HG02759 (cell line): Measurements from ENCODE around the gene GRIK4.

Experiments
- ATAC-seq: cut with Tn5 transposase; IDR thresholded peaks from one replicate; pipeline ENCODE4 v1.9.1; 2021; ENCODE audit warnings: mild to moderate bottlenecking, moderate library complexity; ENCODE audit not compliant: unreplicated experiment

The GRIK4 gene

GRCh38 chr11:120867988-120868387 is 356.4 kb downstream of the GRIK4 start:
- ATAC-seq, result no peak

- no peak for ATAC-seq
Measured at GRCh38 chr11:120869097-120869496, 357.5 kb downstream of the GRIK4 start.

DNA sequence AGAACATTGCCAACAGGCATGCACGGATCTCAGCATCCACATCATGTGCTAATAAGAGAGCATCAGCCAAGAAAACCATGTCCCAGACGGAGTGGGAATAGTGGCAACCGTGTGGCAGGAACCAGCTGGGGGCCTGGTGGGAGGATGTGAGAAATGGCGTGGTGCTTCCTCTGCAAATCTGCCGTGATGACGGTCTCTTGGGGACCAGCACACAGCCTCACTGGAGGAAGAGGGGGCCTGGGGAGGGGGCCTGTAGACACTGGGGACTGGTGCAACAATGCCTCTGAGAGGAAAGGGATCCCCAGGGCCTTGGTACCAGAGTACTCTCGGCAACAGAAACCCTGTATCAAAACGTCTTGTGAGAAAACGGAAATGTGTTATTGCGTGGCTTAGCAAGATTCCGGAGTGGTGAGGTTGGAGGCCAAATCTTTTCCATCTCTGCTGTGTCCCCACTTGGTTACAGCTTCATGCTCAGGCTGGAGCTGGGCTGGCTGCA is 358.0 kb downstream of the GRIK4 start:
- ATAC-seq, result peak; percentile 39

DNA sequence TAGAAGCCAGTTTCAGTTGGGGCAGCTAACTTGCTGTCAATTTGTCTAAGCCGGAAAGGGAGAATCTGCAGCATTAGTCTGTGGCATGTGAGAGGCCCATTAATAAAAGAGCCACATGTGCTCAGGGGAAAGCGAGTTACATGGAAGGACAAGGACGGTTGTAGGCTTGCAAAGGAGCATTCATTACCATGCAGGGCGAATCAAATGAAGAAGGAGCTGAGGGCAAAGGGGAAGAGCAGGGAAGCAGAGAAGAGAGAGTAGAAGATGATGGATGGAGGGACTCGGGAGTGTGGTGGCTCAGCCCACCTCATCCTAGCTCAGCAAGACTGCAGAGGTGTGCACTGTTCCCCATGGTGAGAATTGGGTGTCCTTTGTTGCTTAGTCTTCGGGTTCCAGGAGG is 359.6 kb downstream of the GRIK4 start:
- no peak for ATAC-seq

GRCh38 chr11:120871924-120872323 is 360.4 kb downstream of the GRIK4 start:
- ATAC-seq, result no peak

DNA sequence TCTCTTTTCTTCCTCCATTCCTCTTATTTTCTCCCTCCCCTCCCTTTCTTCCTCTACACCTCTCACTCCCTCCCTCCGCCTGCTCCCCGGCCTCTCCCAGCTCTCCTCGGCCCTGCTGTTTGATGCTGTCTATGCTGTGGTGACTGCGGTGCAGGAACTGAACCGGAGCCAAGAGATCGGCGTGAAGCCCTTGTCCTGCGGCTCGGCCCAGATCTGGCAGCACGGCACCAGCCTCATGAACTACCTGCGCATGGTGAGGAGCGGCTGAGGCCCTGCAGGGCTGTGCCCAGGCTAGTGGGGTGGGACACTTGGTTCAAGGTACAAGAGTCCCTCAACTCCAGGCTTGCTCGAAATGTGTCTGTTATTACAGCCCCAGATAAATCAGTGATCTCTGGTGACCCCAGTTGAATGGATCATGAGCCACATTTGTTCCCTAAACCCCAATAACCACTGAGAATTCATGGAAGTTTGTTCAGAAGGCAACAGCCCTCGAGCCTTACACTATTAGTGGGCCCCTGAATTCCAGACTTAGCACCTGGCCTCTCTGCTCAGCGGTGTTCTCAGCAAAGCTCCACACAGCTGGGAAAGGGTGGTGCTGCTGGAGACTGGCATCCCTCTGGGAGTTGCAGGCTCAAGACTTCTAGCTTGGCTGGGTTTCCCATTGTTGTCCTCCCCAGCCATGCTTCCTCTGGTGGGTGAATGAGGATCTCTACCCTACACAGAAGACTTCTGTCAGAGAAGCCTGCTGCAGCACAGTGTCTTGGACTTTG is 362.6 kb downstream of the GRIK4 start:
- no peak for ATAC-seq

- no peak for ATAC-seq
Measured at GRCh38 chr11:120875986-120876385, 364.4 kb downstream of the GRIK4 start.

- ATAC-seq, result no peak
Measured at GRCh38 chr11:120877746-120878365, 366.3 kb downstream of the GRIK4 start.

- no peak for ATAC-seq
Measured at GRCh38 chr11:120878781-120879180, 367.2 kb downstream of the GRIK4 start.

DNA sequence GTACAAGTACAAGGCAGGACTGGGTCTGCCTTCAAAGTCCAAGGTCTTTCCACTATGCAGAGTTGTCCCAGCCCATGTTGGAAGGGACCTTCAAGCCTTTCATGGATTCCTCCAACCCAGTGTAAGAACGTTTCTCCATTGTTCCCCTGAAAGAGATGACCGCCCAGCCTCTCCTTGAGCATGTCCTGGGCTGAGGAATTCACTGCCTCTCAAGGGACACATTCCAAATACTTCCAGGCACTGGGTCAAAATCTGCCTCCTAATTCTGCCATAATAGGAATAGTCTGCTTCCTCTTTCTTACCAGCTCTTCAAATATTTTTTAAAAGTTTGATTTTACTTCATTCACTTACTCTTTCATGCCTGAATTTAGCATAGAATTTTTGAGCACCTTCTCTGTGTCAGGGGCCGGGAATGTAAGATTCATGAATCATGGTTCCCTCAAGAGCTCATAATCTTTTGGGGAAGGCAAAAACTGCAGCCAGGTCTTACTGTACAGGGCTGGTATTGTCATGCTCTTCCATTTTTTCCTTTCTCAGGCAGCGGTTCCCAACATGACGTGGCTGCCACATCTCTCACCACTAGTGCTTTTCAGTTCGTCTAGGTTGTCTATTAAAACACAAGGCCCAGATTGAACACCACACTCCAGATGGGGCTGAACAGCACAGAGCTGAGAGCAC is 369.1 kb downstream of the GRIK4 start:
- no peak for ATAC-seq

DNA sequence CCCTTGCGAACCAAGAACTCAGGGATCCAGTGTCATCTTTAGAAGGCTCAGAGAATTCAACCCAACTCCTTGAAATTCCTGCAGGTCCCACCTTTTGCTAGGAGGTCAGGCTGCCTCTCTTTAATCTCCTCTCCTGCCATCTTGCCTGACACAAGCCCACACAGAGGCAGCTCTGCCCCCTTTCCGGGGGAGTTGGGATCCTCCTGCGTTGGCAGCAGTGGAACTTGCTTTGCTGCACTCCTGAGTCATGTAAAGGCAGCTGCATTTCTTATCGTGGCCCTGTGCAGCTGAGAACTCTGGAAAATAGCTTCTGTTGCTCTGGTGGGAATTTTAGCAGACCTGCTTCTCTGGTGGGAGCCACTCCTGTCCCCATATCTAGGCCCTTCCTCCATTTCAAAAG is 370.0 kb downstream of the GRIK4 start:
- no peak for ATAC-seq

DNA sequence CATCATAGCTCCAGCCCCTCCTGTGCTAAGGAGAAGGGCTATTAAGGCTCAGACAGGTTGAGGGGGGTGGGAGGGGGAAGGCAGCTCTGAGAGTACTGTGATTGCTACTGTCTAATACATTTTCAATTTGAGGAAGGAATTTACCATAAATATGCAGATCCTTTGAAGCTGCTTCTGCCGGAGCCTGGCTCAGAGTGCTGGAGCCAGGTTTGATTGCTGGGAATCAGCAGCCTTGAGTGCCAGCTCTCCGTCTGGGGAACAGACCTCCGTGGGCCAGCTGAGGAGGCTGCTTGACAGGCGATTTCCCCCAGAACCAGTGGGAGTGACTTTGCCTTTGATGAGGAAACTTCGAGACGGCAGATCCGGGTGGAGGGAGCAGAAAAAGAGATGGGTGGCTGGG is 370.6 kb downstream of the GRIK4 start:
- no peak for ATAC-seq

DNA sequence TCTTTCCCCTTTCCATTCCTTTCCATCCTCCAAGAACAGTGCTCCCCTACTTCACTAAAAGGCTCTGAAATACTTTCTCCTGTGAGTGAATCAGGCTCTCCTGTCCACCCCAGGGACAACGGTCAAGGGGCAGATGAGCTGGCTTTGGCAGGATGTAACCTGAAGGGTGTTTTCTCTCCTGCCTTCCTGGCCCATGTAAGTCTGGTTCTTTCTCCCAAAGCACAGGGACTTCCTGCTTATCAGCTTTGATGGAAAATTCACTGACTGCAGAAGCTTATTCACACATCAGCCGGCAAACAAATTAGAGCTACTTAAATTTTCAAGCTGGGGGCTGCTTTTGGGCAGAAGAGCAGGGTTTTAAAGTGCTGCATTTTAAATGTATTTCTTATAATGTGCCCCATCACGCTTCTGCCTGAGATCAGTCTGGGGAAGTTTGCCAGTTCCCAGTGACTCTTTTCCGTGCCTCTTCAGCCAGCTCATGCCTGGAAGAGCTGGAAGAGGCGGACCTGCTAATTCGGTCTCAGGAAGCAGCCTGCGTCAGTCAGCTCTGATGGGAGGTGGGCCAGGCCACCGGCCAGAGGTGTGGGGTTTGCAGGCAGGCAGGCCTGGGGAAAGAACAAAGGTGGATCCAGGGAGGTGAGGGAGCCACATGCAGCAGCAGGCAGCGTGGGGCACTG is 372.0 kb downstream of the GRIK4 start:
- ATAC-seq, result no peak

DNA sequence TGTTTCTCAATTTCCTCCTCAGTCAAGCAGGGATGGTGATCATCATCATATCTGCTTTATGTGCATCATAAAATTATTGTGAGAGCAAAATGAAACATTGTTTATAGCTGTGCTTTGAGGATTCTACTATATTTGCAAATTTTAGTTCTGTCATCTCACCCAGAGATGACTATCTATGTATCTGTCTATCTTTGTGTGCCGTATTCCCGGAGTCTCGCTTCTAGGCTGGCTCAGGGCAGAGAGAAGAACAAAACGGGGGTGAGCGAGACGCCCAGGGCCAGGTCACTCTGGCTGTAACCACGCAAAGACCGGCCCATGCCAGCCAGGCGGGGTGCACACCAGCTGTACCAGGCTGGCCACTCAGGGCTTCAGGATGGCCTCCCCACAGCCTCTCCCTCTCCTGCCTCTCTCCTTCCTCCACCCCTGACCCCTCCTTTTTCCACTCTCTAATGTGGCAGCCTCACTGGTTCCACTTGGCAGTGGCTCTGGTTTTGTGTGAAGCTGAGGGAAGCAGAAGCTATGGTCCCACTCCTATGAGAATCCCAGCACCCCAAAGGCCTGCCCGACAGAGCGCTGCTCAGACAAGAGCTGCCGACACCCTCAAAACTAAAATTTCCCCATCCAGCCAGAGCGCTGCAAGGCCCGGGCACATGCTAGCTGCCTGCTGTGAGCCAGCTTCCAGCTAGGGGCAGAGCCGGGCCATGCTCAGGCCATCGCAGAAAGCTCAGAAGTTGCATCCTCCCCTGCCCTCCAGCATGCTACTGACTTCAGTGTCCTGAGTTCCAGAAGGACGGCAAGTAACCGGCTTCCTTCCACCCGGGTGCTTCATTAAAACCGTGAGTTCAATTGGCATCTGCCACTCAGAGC is 372.8 kb downstream of the GRIK4 start:
- no peak for ATAC-seq

- ATAC-seq, result no peak
Measured at GRCh38 chr11:120890609-120891320, 379.2 kb downstream of the GRIK4 start.

- no peak for ATAC-seq
Measured at GRCh38 chr11:120893440-120894201, 382.1 kb downstream of the GRIK4 start.

DNA sequence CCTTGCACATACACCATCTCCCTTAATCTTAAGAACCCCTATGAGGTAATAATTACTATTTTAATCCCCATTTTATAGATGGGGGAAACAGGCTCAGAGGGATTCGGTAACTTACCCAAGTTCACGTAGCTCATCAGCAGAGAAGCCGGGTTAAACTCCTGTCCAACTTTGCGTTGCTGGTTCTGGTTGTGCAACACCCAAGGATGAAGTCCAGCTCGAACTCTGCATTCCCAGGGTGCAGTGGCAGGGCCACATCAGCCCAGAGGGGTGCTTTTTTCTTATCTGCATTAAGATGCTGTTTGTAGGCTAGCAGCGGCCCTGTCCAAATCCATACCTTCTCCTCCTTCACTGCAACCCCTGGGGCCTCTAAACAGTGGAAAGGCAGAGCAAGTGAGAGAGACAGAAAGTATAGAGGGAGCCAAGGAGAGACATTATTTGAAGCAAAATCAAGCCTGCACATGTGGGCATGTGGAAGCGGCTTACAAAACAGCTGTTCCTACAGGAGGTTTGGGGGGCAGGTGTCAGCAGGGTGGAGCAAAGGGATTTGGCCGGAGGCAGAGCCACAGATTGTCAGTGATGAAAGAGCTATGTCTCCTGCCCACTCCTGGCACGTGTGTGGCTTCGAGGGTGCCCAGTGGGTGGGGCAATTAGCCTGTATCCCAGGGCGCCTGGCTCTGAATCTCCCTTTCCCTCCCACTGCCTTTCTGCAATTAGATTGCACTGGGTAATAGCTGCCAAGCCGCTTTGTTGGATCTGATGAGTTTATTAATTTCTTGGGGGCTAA is 382.8 kb downstream of the GRIK4 start:
- no peak for ATAC-seq

- no peak for ATAC-seq
Measured at GRCh38 chr11:120896687-120897086, 385.1 kb downstream of the GRIK4 start.
